ENCODE measurements around the gene UBE2B.
"Not testable (repeated sequence)": the region's sequence is repeated elsewhere in the genome, so short reads cannot be mapped to it uniquely, and the experiment has no call there.

UBE2B gene

DNA sequence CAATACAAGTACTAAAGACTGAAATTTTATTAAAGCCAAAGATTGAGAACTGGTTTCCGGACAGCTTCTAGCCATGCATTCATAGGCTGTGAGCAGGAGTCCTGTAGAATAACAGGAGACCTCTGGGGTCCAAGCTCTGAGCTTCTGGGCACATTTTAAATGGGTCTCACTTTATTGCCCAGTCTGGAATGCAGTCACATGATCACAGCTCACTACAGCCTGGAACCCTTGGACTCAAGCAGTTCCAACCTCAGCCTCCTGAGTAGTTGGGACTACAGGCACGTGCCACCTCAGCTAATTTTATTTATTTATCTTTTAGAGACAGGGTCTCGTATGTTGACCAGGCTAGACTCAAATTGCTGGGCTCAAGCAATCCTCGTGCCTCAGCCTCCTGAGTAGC lies 24.9 kb downstream of the UBE2B start:
- no peak overlapping the region for H3K4me3 ChIP-seq (ENCODE audit: low read length)
- DNase-seq (ENCODE audit: low read depth, low spot score), result no peak

- no peak overlapping the region for H3K4me3 ChIP-seq (ENCODE audit: low read length)
- no peak for DNase-seq (ENCODE audit: low read depth, low spot score)
Observed at GRCh38 chr5:134397196-134397595, 25.8 kb downstream of the UBE2B start.

- no peak for DNase-seq (ENCODE audit: low read depth, low spot score)
Observed at GRCh38 chr5:134398609-134399155, 27.3 kb downstream of the UBE2B start.

GRCh38 chr5:134403951-134404350 lies 32.6 kb downstream of the UBE2B start:
- DNase-seq (ENCODE audit: low read depth, low spot score), result no peak

More at GRCh38 chr5:134398609-134399155, 27.3 kb downstream of the UBE2B start:
- H3K4me3 ChIP-seq (ENCODE audit: low read length), result no peak overlapping the region

GRCh38 chr5:134406390-134406789 lies 35.0 kb downstream of the UBE2B start:
- DNase-seq (ENCODE audit: low read depth, low spot score), result no peak
- no peak overlapping the region for H3K4me3 ChIP-seq (ENCODE audit: low read length)

More at GRCh38 chr5:134403951-134404350, 32.6 kb downstream of the UBE2B start:
- no peak overlapping the region for H3K4me3 ChIP-seq (ENCODE audit: low read length)

DNA sequence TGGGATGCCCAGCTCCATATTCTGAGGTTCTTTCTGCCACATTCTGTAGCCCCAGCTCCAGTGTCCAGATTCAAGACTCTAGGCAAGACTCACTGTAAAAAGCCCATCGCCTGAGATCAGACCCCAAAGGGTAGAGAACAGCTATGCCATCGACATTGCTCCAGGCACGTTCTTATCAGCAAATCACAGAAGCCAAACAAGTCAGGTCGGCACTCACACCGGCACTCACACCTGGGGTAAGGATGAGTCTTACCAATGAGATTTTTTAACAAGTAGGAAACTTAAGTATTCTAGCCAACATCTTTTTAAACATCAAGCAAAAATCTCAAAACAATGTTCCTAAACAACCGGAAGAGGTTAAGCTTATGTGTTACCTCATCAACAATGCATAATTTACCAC lies 38.0 kb downstream of the UBE2B start:
- no peak overlapping the region for H3K4me3 ChIP-seq (ENCODE audit: low read length)
- peak; percentile 19 for DNase-seq (ENCODE audit: low read depth, low spot score)

DNA sequence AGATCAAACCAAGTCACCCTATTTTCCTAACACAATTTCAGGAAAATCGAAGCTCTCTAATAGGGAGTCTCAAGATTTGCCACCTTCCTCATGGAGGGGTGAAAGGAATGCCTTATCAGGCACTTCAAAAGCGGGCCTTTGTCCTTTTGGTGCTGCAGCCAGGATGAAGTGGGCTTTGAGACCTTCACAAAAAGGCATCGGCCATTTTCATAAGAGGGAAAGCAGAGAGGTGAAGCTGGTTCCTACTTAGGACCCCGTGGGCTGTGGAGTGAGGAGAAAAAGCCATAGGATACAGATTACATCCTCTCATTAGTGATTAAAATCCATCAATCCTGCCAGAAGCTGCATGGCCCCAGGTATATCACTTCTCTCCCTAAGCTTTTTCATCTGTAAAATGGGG lies 39.5 kb downstream of the UBE2B start:
- H3K4me3 ChIP-seq (ENCODE audit: low read length), result peak overlapping the region; percentile 95
- no peak for DNase-seq (ENCODE audit: low read depth, low spot score)

DNA sequence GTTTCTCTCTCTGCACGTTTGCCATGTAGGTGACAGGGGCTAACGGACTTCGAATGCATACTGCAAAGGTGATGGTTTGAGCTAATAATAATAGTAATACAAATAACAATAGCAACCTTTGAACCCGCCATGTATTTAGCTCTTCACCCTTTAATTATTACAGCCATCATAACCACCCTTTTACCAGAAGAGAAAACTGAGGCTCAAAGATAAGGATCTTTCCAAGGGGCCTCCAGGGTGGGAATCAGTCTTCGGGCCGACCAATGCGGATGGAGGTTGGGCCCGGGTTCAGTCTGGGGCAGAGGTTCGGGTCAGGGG lies 39.8 kb downstream of the UBE2B start:
- no peak for DNase-seq (ENCODE audit: low read depth, low spot score)
- H3K4me3 ChIP-seq (ENCODE audit: low read length), result peak overlapping the region; percentile 95

GRCh38 chr5:134411546-134412266 lies 40.3 kb downstream of the UBE2B start, which contains the start of gene CDKN2AIPNL:
Gene CDKN2AIPNL (minus strand): TSS chr5:134411881. CDS start chr5:134411854, 27 bp downstream.
- DNase-seq (ENCODE audit: low read depth, low spot score), result peak; percentile 74
- H3K4me3 ChIP-seq (ENCODE audit: low read length), result peak within 1 kb of the TSS; percentile 95

- H3K4me3 ChIP-seq (ENCODE audit: low read length), result no peak overlapping the region
- no peak for DNase-seq (ENCODE audit: low read depth, low spot score)
Observed at GRCh38 chr5:134413046-134413445, 41.7 kb downstream of the UBE2B start.

DNA sequence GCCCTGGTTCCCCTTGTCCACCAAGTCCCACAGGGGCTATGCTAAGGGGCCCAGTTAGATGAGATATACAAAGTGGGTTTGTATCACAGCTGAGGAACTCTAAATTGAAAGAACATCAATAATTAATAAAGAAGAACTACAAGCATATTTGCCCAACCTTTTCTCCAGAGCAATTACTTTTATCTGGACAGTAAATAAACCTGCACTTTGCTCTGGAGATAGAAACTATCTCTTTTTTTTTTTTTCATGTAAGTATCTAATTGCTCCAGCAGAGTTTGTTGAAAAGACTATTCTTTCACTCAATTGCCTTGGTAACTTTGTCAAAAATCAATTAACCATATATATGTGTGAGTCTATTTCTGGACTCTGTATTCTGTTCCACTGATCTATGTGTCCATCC lies 46.3 kb downstream of the UBE2B start:
- no peak for DNase-seq (ENCODE audit: low read depth, low spot score)
- no peak overlapping the region for H3K4me3 ChIP-seq (ENCODE audit: low read length)

DNA sequence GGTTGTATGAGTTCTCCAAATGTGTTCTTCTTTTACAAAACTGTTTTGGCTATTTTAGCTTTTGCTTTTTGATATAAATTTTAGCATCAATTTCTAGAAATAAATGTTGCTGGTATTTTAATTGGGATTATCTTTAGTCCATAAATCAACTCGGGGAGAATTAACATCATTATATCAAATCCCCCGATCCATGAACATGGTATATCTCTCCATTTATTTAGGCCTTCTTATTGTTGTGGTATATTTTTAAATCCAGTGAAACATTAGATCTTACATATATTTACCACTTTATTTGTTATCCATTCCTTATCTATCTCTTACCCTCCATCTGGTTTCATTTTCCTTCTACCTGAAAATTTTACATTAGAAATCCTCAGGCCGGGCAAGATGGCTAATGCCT lies 47.6 kb downstream of the UBE2B start:
- H3K4me3 ChIP-seq (ENCODE audit: low read length), result no peak overlapping the region
- no peak for DNase-seq (ENCODE audit: low read depth, low spot score)

GRCh38 chr5:134420343-134420742 lies 49.0 kb downstream of the UBE2B start:
- DNase-seq (ENCODE audit: low read depth, low spot score), result no peak
- no peak overlapping the region for H3K4me3 ChIP-seq (ENCODE audit: low read length)

DNA sequence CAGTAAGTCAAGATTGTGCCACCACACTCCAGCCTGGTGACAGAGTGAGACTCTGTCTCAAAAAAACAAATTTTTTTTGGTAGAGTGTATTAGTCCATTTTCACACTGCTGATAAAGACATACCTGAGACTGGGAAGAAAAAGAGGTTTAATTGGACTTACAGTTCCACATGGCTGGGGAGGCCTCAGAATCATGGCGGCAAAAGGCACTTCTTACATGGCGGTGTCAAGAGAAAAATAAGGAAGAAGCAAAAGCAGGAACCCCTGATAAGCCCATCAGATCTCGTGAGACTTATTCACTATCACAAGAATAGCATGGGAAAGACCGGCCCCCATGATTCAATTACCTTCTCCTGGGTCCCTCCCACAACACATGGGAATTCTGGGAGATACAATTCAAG lies 49.7 kb downstream of the UBE2B start:
- not testable (repeated sequence) for H3K4me3 ChIP-seq (ENCODE audit: low read length); DNase-seq (ENCODE audit: low read depth, low spot score)

GRCh38 chr5:134422791-134423365 lies 51.5 kb downstream of the UBE2B start:
- no peak for DNase-seq (ENCODE audit: low read depth, low spot score)
- H3K4me3 ChIP-seq (ENCODE audit: low read length), result no peak overlapping the region

GRCh38 chr5:134423376-134423775 lies 52.0 kb downstream of the UBE2B start:
- H3K4me3 ChIP-seq (ENCODE audit: low read length), result no peak overlapping the region
- DNase-seq (ENCODE audit: low read depth, low spot score), result no peak

DNA sequence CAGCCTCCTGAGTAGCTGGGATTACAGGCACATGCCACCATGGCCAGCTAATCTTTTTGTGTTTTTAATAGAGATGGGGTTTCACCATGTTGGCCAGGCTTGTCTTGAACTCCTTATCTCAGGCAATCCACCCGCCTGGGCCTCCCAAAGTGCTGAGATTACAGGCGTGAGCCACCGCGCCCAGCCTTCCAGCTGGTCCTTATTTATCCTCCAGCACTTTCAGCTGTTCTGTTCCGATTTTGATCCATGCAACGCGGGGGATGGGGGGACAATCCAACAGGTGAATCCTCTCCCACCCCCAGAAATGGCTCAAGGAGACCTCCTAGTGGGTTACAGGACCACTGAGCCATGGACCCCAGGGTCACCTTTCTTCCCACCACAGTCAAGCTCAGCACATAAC lies 55.0 kb downstream of the UBE2B start:
- DNase-seq (ENCODE audit: low read depth, low spot score), result no peak
- H3K4me3 ChIP-seq (ENCODE audit: low read length), result no peak overlapping the region

DNA sequence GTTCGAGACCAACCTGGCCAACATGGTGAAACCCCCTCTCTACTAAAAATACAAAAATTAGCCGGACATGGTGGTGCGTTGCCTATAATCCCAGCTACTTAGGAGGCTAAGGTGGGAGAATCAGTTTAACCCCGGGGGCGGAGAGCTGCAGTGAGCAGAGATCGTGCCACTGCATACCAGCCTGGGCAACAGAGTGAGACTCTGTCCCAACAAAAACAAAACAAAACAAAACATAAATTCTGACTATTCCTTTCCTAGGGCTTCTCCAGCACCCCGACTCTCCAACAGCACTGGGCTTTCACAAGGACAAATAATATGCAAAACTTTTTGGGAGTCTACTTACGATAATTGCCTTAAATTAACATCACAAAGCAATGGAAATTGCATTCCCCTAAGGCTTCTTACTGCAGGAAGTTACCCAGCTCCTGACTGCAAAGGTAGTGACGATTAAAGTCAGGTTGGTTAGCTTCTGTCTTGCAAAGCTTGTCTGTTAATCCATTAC lies 56.2 kb downstream of the UBE2B start:
- DNase-seq (ENCODE audit: low read depth, low spot score), result no peak

DNA sequence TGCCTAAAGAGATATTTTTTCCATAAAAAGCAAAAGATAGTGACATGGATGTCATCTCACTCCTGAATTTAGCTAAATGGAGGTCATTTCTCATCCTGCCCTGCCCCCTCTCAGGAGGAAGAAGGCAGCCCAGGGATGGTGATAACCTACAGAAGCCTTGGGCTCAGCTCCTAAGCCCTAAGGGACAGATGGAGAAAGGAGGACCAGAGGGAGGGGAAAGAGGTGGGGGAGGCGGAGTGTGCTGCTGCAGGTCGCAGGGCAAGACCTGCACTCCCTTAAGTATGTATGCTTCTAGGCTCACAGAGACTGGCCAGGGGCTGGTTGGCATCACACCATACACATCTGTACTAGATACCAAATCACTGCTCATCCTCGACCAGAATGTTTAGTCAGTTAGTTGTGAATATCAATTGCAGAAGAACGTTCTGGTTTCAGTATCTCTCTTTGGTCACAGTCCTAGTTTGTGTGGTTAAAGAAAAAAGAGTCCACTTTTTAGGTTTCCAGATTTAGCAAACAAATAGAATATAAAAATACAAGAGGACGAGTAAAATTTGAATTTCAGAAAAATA lies 58.7 kb downstream of the UBE2B start:
- DNase-seq (ENCODE audit: low read depth, low spot score), result no peak
- H3K4me3 ChIP-seq (ENCODE audit: low read length), result no peak overlapping the region

More for the DNA sequence above, 56.2 kb downstream of the UBE2B start:
- no peak overlapping the region for H3K4me3 ChIP-seq (ENCODE audit: low read length)

DNA sequence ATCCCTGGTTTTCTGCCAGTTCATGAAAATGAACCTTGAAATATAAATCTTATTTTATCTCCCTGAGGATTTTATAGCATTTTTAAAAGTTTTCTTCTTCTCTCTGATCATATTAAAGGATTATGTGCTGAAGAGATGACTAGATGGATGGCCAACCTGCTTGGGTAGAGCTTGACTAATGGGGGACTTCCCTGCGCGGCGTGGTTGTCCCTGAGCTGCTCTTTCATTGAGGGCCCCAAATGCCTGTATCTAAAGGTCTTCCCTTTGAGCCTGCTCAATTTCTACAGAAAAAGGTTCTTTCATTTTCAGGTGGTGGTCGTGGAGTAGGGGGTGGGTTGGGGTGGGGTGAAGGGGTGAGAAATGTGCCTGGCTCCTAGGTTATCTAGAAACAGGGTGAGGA lies 60.8 kb downstream of the UBE2B start:
- H3K4me3 ChIP-seq (ENCODE audit: low read length), result no peak overlapping the region
- no peak for DNase-seq (ENCODE audit: low read depth, low spot score)

All from Jurkat, Clone E6-1 (cell line).